Measurements from ENCODE around the gene DSTYK. TPM values are rescaled to one million over a fixed set of nuclear protein-coding genes. Genes with fewer than 3 reads are reported as not detected.

Gene DSTYK
- total RNA-seq, 4 donors from 2014 or later: 2.2 to 9.8 (median 6.5) TPM

GRCh38 chr1:205108464-205108863, 103.0 kb downstream of the DSTYK start:
- H3K27me3 ChIP-seq: no peaks in the 10 kb centered on the region
- peaks cover 0 to 71% (median 15%) of the 10 kb centered on the region in 4 donors for H3K36me3 ChIP-seq
- 82 to 89% methylated on average over 4 of the region's 4 CpGs for WGBS, 2 donors (ENCODE audit: low coverage in 1 of 2)
- no peak overlapping the region for H3K27ac ChIP-seq
- H3K9me3 ChIP-seq: no peaks in the 10 kb centered on the region
- intact Hi-C loops (cut with DNase I; ENCODE audit: low total_unique reads): no loop called here
- in situ Hi-C loops (cut with MboI; ENCODE audit: low pct_ligation_motif_present in 1 of 4, low pct_unique_long_range_greater_than_20kb in 1 of 4, low sequenced_read_pairs in 3 of 4): no loop called here
- H3K4me1 ChIP-seq: no peaks in the 10 kb centered on the region
- TF ChIP-seq POLR2A (IDR thresholded peaks at IDR 0.05) (no peak), POLR2AphosphoS5 (IDR thresholded peaks at IDR 0.05) (no peak), CTCF (IDR thresholded peaks at IDR 0.05) (no peak), EP300 (IDR thresholded peaks at IDR 0.05; ENCODE audit: low read depth) (no peak)
- no peak overlapping the region for H3K4me3 ChIP-seq
- DNase-seq: no peak

- no peaks in the 10 kb centered on the region for H3K4me1 ChIP-seq
- DNase-seq: no peak
- intact Hi-C loops (cut with DNase I; ENCODE audit: low total_unique reads): no loop called here
- no peak overlapping the region for H3K4me3 ChIP-seq
- 94 to 95% methylated on average over 3 to 4 of the region's 4 CpGs for WGBS, 2 donors (ENCODE audit: low coverage in 1 of 2)
- TF ChIP-seq EP300 (IDR thresholded peaks at IDR 0.05; ENCODE audit: low read depth) (no peak), CTCF (IDR thresholded peaks at IDR 0.05) (no peak), POLR2AphosphoS5 (IDR thresholded peaks at IDR 0.05) (no peak), POLR2A (IDR thresholded peaks at IDR 0.05) (no peak)
- H3K27ac ChIP-seq: no peak overlapping the region
- H3K27me3 ChIP-seq: no peaks in the 10 kb centered on the region
- peaks cover 0 to 72% (median 13%) of the 10 kb centered on the region in 4 donors for H3K36me3 ChIP-seq
- H3K9me3 ChIP-seq: no peaks in the 10 kb centered on the region
- in situ Hi-C loops (cut with MboI; ENCODE audit: low pct_ligation_motif_present in 1 of 4, low pct_unique_long_range_greater_than_20kb in 1 of 4, low sequenced_read_pairs in 3 of 4): no loop called here
Measured at GRCh38 chr1:205107327-205107726, 104.2 kb downstream of the DSTYK start.

- Histone ChIP-seq H3K9me3 (no peaks in the 10 kb centered on the region), H3K27me3 (no peaks in the 10 kb centered on the region), H3K27ac (no peak overlapping the region), H3K36me3 (peaks cover 0 to 98% (median 38%) of the 10 kb centered on the region in 4 donors), H3K4me1 (no peaks in the 10 kb centered on the region), H3K4me3 (no peak overlapping the region)
- 99 to 100% methylated on average over 3 of the region's 3 CpGs for WGBS, 2 donors (ENCODE audit: low coverage in 1 of 2)
- intact Hi-C loops (cut with DNase I; ENCODE audit: low total_unique reads) (no loop called here), in situ Hi-C loops (cut with MboI; ENCODE audit: low pct_ligation_motif_present in 1 of 4, low pct_unique_long_range_greater_than_20kb in 1 of 4, low sequenced_read_pairs in 3 of 4) (no loop called here)
- no peak for DNase-seq
- TF ChIP-seq POLR2AphosphoS5 (IDR thresholded peaks at IDR 0.05) (no peak), EP300 (IDR thresholded peaks at IDR 0.05; ENCODE audit: low read depth) (no peak), CTCF (IDR thresholded peaks at IDR 0.05) (no peak), POLR2A (IDR thresholded peaks at IDR 0.05) (no peak)
Measured at GRCh38 chr1:205102404-205102803, 109.1 kb downstream of the DSTYK start.

- intact Hi-C loops (cut with DNase I; ENCODE audit: low total_unique reads): no loop called here
Measured at GRCh38 chr1:205098242-205098641, 113.3 kb downstream of the DSTYK start.

More at GRCh38 chr1:205098242-205098641, 113.3 kb downstream of the DSTYK start:
- in situ Hi-C loops (cut with MboI; ENCODE audit: low pct_ligation_motif_present in 1 of 4, low pct_unique_long_range_greater_than_20kb in 1 of 4, low sequenced_read_pairs in 3 of 4): no loop called here
- DNase-seq: no peak
- H3K27ac ChIP-seq: no peak overlapping the region
- H3K4me1 ChIP-seq: no peaks in the 10 kb centered on the region
- TF ChIP-seq POLR2AphosphoS5 (IDR thresholded peaks at IDR 0.05): no peak
- no peak for TF ChIP-seq CTCF (IDR thresholded peaks at IDR 0.05)
- no peak for TF ChIP-seq EP300 (IDR thresholded peaks at IDR 0.05; ENCODE audit: low read depth)
- TF ChIP-seq POLR2A (IDR thresholded peaks at IDR 0.05): no peak
- H3K4me3 ChIP-seq: no peak overlapping the region
- no peaks in the 10 kb centered on the region for H3K9me3 ChIP-seq
- no peaks in the 10 kb centered on the region for H3K27me3 ChIP-seq
- peaks cover 0 to 91% (median 44%) of the 10 kb centered on the region in 4 donors for H3K36me3 ChIP-seq
